Naive thymus-derived CD8-positive, alpha-beta T cell (primary cell): ENCODE results near the gene C19orf47. TPM values are rescaled to one million over a fixed set of nuclear protein-coding genes. Genes with fewer than 3 reads are reported as not detected.
A peak's percentile ranks its signal among the peaks of the same experiment; 100 is the strongest.
"Not testable (repeated sequence)": the region's sequence is repeated elsewhere in the genome, so short reads cannot be mapped to it uniquely, and the experiment has no call there.

Experiments
- ATAC-seq, 2 donors: fragments of 150-1000 bp; cut with Tn5 transposase in 1 of 2; sonication (Bioruptor Pico), chemical (Tn5 transposase) in 1 of 2; 1 replicate in 1 of 2; 2 replicates in 1 of 2; pipeline ENCODE4 v1.10.0; 2021; ENCODE audit warnings: mild to moderate bottlenecking in 2 of 2, moderate library complexity in 2 of 2
- POLR2A ChIA-PET: fragments of 350-600 bp; sonication (Branson Sonifier 250); formaldehyde crosslinking; loops from one replicate; lab custom pipeline; 2021; ENCODE audit warnings: antibody characterized with exemption; lab: Charles Lee
- DNase-seq, 10 donors: peaks; one replicate each; pipeline versions ENCODE4 v3.0.0 to v3.0.0-alpha.2; 2020 to 2022
- H3K27ac Mint-ChIP-seq, 10 donors: one replicate each; pipeline ENCODE4 v1.8.0; 2020 to 2022; ENCODE audit warnings: mild to moderate bottlenecking in 10 of 10, mixed read lengths in 10 of 10, moderate library complexity in 4 of 10, inconsistent platforms in 1 of 10
- H3K27me3 Mint-ChIP-seq, 5 donors: one replicate each; pipeline ENCODE4 v1.8.0; 2021 to 2022; ENCODE audit warnings: mixed read lengths in 5 of 5
- H3K36me3 Mint-ChIP-seq, 3 donors: one replicate each; pipeline ENCODE4 v1.8.0; 2020 to 2022; ENCODE audit warnings: mixed read lengths in 3 of 3, mild to moderate bottlenecking in 2 of 3, inconsistent platforms in 1 of 3
- H3K4me1 Mint-ChIP-seq, 4 donors: one replicate each; pipeline ENCODE4 v1.8.0; 2021 to 2022; ENCODE audit warnings: mixed read lengths in 4 of 4
- H3K4me3 Mint-ChIP-seq, 10 donors: one replicate each; pipeline ENCODE4 v1.8.0; 2020 to 2022; ENCODE audit warnings: mild to moderate bottlenecking in 10 of 10, mixed read lengths in 10 of 10, moderate library complexity in 6 of 10, inconsistent platforms in 1 of 10
- H3K9me3 Mint-ChIP-seq, 9 donors: one replicate each; pipeline ENCODE4 v1.8.0; 2020 to 2022; ENCODE audit warnings: mixed read lengths in 9 of 9, mild to moderate bottlenecking in 3 of 9, inconsistent platforms in 1 of 9, moderate library complexity in 1 of 9
- polyA plus RNA-seq, 3 donors: library from polyadenylated mRNA; unstranded; fragments of 300-500 nt; fragmentation: Illumina TruSeq; gene quantifications; one replicate each; pipeline ENCODE4 v1.2.3, GENCODE V29; 2021
- total RNA-seq, 8 experiments: library from RNA in 2 of 8; stranded (reverse) in 2 of 8; gene quantifications; one replicate each; pipeline ENCODE4 v1.2.3 and lab custom pipeline; 2021 to 2026

C19orf47 gene
- total and polyA plus RNA-seq, 5 experiments from 2014 or later: 6.8 to 16.9 (median 10.0) TPM

DNA sequence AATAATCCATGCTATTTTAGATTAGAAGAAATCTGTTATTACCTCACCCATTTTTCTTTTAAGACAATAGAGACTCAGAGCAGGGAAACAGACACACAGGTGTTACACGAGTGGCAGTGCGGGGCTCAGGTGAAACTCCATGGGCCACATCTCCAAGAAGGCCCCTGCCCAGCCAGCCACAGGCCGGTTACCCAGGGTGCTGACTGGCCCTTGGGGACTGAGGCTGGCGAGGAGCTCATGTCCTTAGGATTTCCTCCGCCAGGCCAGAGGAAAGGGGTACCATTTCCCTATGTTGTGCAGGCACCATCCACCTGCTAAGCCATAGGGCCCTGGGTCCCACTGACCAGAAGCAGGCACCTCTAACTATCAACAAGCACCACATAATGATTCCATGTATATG lies 10.6 kb downstream of the C19orf47 start:
- POLR2A ChIA-PET: interaction anchor here (0.6 kb wide), 1 partner anchor 301 kb away, joined by 3 read pairs; no protein-coding TSS in a partner anchor
- peaks cover 0 to 62% (median 9%) of the 10 kb centered on the region in 3 donors for H3K36me3 Mint-ChIP-seq

DNA sequence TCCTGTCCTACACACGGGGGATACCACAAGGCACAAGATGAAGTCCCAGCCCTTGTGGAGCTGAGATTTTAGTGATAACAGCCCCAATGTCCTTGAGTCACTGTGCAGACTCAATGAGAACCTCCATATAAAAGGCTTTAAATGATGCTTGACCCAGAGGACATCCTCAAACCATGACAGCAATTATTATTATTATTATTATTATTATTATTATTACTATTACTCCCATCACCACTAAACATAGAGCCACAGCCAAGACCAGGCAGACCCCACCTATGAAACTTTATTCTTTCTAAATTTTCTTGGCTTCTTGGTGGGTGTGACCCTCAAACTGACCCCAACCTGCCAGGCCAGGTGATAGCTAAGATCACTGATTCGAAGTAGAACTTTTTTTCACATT lies 11.1 kb downstream of the C19orf47 start:
- no peak overlapping the region for H3K27ac Mint-ChIP-seq
- DNase-seq: no peak
- no peaks in the 10 kb centered on the region for H3K9me3 Mint-ChIP-seq
- no peak for ATAC-seq
- H3K4me3 Mint-ChIP-seq: no peak overlapping the region
- H3K27me3 Mint-ChIP-seq: no peaks in the 10 kb centered on the region
- H3K4me1 Mint-ChIP-seq: peaks cover 0 to 10% (median 6%) of the 10 kb centered on the region in 4 donors
- peaks cover 0 to 64% (median 10%) of the 10 kb centered on the region in 3 donors for H3K36me3 Mint-ChIP-seq
- POLR2A ChIA-PET: interaction anchor here (0.6 kb wide), 1 partner anchor 301 kb away, joined by 3 read pairs; no protein-coding TSS in a partner anchor

More for the DNA sequence above, 10.6 kb downstream of the C19orf47 start:
- no peaks in the 10 kb centered on the region for H3K9me3 Mint-ChIP-seq
- H3K4me1 Mint-ChIP-seq: peaks cover 3 to 15% (median 10%) of the 10 kb centered on the region in 4 donors
- no peak for ATAC-seq
- H3K27ac Mint-ChIP-seq: no peak overlapping the region
- no peak for DNase-seq
- no peaks in the 10 kb centered on the region for H3K27me3 Mint-ChIP-seq
- no peak overlapping the region for H3K4me3 Mint-ChIP-seq

GRCh38 chr19:40336601-40336900 lies 11.6 kb downstream of the C19orf47 start:
- DNase-seq (no peak), ATAC-seq (no peak)
- no peak overlapping the region for H3K27ac Mint-ChIP-seq
- POLR2A ChIA-PET: no interaction called here
- no peak overlapping the region for H3K4me3 Mint-ChIP-seq
- no peaks in the 10 kb centered on the region for H3K9me3 Mint-ChIP-seq
- peaks cover 0 to 10% (median 5%) of the 10 kb centered on the region in 4 donors for H3K4me1 Mint-ChIP-seq
- no peaks in the 10 kb centered on the region for H3K27me3 Mint-ChIP-seq
- peaks cover 0 to 69% (median 11%) of the 10 kb centered on the region in 3 donors for H3K36me3 Mint-ChIP-seq

- peaks cover 0 to 72% (median 13%) of the 10 kb centered on the region in 3 donors for H3K36me3 Mint-ChIP-seq
- POLR2A ChIA-PET: interaction anchor here (0.5 kb wide), 1 partner anchor 169 kb away, joined by 3 read pairs; no protein-coding TSS in a partner anchor
- ATAC-seq (no peak), DNase-seq (no peak)
- no peaks in the 10 kb centered on the region for H3K27me3 Mint-ChIP-seq
- H3K27ac Mint-ChIP-seq: no peak overlapping the region
- no peak overlapping the region for H3K4me3 Mint-ChIP-seq
- peaks cover 0 to 10% (median 3%) of the 10 kb centered on the region in 4 donors for H3K4me1 Mint-ChIP-seq
- no peaks in the 10 kb centered on the region for H3K9me3 Mint-ChIP-seq
Observed at GRCh38 chr19:40335855-40336600, 12.2 kb downstream of the C19orf47 start.

- ATAC-seq (no peak), DNase-seq (no peak)
- Mint-ChIP-seq H3K27me3 (no peaks in the 10 kb centered on the region), H3K4me1 (peaks cover 0 to 10% (median 3%) of the 10 kb centered on the region in 4 donors), H3K36me3 (peaks cover 0 to 75% (median 11%) of the 10 kb centered on the region in 3 donors), H3K4me3 (no peak overlapping the region), H3K9me3 (no peaks in the 10 kb centered on the region), H3K27ac (no peak overlapping the region)
- POLR2A ChIA-PET: interaction anchor here (0.5 kb wide), 1 partner anchor 170 kb away, joined by 3 read pairs; no protein-coding TSS in a partner anchor
Observed at GRCh38 chr19:40335101-40335500, 13.1 kb downstream of the C19orf47 start.

DNA sequence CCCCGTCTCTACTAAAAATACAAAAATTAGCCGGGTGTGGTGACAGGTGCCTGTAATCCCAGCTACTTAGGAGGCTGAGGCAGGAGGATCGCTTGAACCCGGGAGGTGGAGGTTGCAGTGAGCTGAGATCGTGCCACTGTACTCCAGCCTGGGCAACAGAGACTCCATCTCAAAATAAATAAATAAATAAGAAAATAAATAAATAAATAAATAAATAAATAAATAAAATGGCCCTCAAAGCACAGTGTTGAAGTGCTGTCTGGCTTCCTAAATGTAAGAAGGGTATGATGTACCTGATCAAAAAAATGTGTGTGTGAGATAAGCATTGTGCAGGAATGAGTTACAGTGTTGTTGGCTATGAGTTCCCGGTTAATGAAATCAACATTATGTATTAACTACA lies 15.1 kb downstream of the C19orf47 start:
- not testable (repeated sequence) for H3K9me3 Mint-ChIP-seq, ATAC-seq, H3K4me1 Mint-ChIP-seq, H3K27me3 Mint-ChIP-seq, H3K27ac Mint-ChIP-seq, H3K4me3 Mint-ChIP-seq, DNase-seq
- H3K36me3 Mint-ChIP-seq: peaks cover 0 to 75% (median 13%) of the 10 kb centered on the region in 3 donors
- POLR2A ChIA-PET: interaction anchor here (0.6 kb wide), 1 partner anchor 809 kb away, joined by 7 read pairs; no protein-coding TSS in a partner anchor

DNA sequence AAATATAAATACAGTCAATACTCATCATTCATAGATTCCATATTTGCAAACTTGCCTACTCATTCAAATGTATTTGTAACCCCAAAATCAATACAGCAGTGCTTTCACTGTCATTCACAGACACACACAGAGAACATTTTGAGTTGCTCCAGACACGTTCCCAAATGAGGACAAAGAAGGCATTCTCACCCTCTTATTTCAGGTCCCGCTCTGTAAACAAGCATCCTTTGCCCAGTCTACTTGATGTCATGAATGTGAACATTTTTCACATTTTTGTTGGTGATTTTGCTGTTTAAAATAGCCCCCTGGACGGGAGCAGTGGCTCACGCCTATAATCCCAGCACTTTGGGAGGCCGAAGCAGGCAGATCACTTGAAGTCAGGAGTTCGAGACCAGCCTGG lies 15.5 kb downstream of the C19orf47 start:
- H3K4me3 Mint-ChIP-seq: no peak overlapping the region
- ATAC-seq (no peak), DNase-seq (no peak)
- peaks cover 0 to 77% (median 13%) of the 10 kb centered on the region in 3 donors for H3K36me3 Mint-ChIP-seq
- H3K27me3 Mint-ChIP-seq: no peaks in the 10 kb centered on the region
- H3K27ac Mint-ChIP-seq: peak overlapping the region in 1 of 10 donors; percentile 20
- H3K4me1 Mint-ChIP-seq: peaks cover 0 to 4% (median 0%) of the 10 kb centered on the region in 4 donors
- no peaks in the 10 kb centered on the region for H3K9me3 Mint-ChIP-seq
- POLR2A ChIA-PET: interaction anchor here (0.6 kb wide), 2 partner anchors 42 to 810 kb away, joined by 3 to 7 read pairs; no protein-coding TSS in a partner anchor

DNA sequence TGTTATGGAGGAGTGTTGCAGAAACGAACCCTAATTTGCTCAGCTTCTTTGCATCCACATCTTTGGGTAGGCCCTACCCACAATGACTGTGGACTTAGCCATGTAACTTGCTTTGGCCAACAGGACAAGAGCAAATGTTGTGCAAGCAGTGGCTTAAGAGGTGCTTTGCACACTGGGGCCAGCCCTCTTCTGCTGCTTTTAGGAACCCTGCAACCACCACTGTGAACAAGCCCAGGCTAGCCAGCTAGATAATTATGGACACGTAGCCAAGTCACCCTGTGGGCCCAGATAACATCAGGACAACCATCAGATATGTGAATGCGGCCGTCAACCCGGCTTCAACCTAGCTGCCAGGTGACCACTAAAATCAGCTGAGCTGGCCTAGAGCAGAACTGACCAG lies 17.1 kb downstream of the C19orf47 start:
- Mint-ChIP-seq H3K27me3 (no peaks in the 10 kb centered on the region), H3K27ac (no peak overlapping the region), H3K4me3 (no peak overlapping the region), H3K4me1 (peaks cover 0 to 2% (median 0%) of the 10 kb centered on the region in 4 donors), H3K9me3 (no peaks in the 10 kb centered on the region), H3K36me3 (peaks cover 0 to 89% (median 13%) of the 10 kb centered on the region in 3 donors)
- DNase-seq: no peak
- no peak for ATAC-seq
- POLR2A ChIA-PET: no interaction called here

- peak overlapping the region in 1 of 10 donors; percentile 11 for H3K27ac Mint-ChIP-seq
Observed at GRCh38 chr19:40326201-40326600, 22.0 kb downstream of the C19orf47 start.

GRCh38 chr19:40323705-40324104 lies 24.5 kb downstream of the C19orf47 start:
- H3K4me3 Mint-ChIP-seq: no peak overlapping the region
- DNase-seq (no peak), ATAC-seq (no peak)
- H3K36me3 Mint-ChIP-seq: peaks cover 0 to 80% (median 18%) of the 10 kb centered on the region in 3 donors
- peaks cover 0 to 3% (median 0%) of the 10 kb centered on the region in 4 donors for H3K4me1 Mint-ChIP-seq
- H3K27ac Mint-ChIP-seq: peak overlapping the region in 2 of 10 donors; percentile 57 to 71
- H3K9me3 Mint-ChIP-seq: no peaks in the 10 kb centered on the region
- POLR2A ChIA-PET: no interaction called here
- H3K27me3 Mint-ChIP-seq: no peaks in the 10 kb centered on the region

More at GRCh38 chr19:40326201-40326600, 22.0 kb downstream of the C19orf47 start:
- H3K4me3 Mint-ChIP-seq: no peak overlapping the region
- DNase-seq: no peak
- H3K4me1 Mint-ChIP-seq: peaks cover 0 to 1% (median 0%) of the 10 kb centered on the region in 4 donors
- POLR2A ChIA-PET: no interaction called here
- peaks cover 0 to 90% (median 20%) of the 10 kb centered on the region in 3 donors for H3K36me3 Mint-ChIP-seq
- no peak for ATAC-seq
- no peaks in the 10 kb centered on the region for H3K27me3 Mint-ChIP-seq
- H3K9me3 Mint-ChIP-seq: no peaks in the 10 kb centered on the region

DNA sequence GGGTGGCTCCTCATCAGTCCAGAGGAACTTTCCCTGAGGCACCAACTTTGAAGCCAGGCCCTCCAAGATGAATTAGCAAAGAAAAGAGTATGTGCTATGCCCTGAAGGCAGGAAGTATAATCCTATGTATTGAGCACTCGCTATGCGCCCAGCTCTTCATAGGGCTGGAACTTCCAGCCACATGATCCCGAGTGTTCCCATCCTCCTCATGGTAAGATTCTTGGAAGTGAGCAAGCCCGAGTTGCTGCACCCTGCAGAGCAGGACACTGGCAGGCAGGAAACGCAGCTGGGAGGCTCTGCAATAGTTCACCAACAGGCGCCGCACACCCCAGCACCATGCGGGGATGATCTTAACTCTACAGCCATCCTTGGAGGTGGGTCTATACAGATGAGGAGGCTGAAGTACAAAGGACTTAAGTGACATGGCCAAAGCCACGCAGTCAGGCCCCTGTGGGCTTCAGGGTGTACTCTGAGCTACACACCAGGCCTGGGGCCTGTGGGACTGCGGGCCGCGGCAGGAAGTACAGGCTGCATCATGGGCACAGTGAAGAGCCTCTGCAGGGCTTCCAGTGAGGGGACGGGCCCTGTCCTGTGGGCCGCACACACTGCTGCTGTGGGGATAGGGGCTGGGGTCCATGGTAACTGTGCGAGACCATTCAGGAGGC lies 25.1 kb downstream of the C19orf47 start:
- H3K36me3 Mint-ChIP-seq: peaks cover 0 to 80% (median 18%) of the 10 kb centered on the region in 3 donors
- no peak overlapping the region for H3K4me3 Mint-ChIP-seq
- DNase-seq (no peak), ATAC-seq (no peak)
- H3K9me3 Mint-ChIP-seq: no peaks in the 10 kb centered on the region
- POLR2A ChIA-PET: no interaction called here
- peaks cover 0 to 3% (median 0%) of the 10 kb centered on the region in 4 donors for H3K4me1 Mint-ChIP-seq
- peak overlapping the region in 3 of 10 donors; percentile 11 to 71 (median 57) for H3K27ac Mint-ChIP-seq
- H3K27me3 Mint-ChIP-seq: no peaks in the 10 kb centered on the region

DNA sequence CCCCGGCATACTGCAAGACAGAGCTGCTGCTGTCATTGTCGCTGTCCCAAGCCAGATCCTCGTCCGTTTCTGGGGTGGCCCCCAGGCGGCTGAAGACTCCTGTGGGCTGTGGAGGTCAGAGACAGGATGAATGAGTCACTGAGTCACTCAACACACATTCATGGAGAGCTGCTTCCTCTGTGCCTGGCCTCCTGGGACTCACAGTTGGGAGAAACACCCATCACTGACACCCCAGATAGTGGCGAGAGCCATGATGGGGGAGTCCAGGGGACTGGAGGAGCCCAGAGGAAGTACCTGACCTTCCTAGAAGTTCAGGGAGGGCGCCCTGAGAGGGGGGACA lies 26.0 kb downstream of the C19orf47 start:
- Mint-ChIP-seq H3K27me3 (no peaks in the 10 kb centered on the region), H3K36me3 (peaks cover 0 to 74% (median 18%) of the 10 kb centered on the region in 3 donors), H3K27ac (no peak overlapping the region), H3K9me3 (no peaks in the 10 kb centered on the region), H3K4me1 (peaks cover 0 to 3% (median 0%) of the 10 kb centered on the region in 4 donors), H3K4me3 (peak overlapping the region in 1 of 10 donors; percentile 29)
- POLR2A ChIA-PET: no interaction called here
- ATAC-seq: no peak
- DNase-seq: no peak
